ENCODE data around the gene GRIFIN.

The GRIFIN gene

DNA sequence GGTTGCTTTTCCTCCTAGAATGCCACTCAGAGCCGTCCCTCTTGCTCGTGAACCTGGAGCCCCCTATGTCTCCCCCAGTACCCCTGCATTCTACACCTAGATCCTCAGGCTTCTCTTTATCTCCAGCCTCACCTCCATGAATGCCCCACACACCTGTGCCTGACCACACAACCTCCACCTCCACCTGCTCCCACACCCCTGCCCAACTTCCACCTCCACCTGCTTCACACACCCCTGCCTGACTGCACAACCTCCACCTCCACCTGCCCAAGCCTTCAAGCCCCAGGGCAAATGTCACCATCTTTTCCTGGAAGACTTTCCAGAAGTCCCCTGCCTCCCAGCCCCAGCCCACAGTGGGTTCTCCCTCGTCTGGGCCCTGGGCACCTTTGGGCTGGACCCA lies 36.5 kb upstream of the GRIFIN start:
- no peak for DNase-seq (ENCODE audit: low read depth in 2 of 2)

DNA sequence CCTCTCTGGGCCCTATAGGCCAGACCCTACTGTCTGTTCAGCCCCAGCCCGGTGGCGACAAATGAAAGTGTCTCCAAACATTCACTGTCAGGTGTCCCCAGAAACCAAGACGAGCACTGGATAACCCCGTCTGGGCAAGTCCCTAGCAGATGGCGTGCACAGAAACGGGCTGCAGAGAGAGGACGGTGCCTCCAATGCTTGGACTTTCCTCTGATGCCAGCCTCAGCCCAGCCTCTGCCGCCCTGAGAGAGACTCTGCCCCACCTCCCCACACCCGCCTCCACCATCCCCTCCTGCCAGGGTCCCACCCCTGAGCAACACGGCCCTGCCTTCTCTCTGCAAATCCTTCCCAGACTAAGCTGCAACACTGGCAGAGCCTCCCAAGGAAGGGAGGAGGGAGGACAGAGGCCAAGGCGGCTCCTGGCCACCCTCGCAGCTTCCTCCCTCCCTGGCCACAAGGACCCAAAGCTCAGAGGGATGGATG lies 36.0 kb upstream of the GRIFIN start:
- no peak for DNase-seq (ENCODE audit: low read depth in 2 of 2)

DNA sequence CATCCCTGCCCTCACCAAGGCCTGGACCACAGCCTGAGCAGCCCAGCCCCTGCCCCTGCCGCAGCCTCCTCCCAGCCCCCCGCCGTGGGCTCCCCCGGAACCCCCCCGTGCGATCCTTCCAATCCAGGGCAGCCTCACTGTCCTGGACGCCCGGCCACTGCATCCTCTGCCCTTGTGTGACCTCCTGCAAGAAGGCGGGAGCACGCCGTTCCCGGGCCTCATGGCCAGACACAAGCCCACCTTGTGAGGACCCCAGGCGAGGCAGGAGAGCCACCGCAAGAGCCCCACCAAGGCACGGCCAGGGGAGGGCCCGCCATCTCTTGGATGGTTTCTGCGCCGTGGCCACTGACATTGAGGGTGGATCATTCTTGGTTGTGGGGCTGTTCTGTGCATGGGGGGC lies 35.6 kb upstream of the GRIFIN start:
- no peak for DNase-seq (ENCODE audit: low read depth in 2 of 2)

DNA sequence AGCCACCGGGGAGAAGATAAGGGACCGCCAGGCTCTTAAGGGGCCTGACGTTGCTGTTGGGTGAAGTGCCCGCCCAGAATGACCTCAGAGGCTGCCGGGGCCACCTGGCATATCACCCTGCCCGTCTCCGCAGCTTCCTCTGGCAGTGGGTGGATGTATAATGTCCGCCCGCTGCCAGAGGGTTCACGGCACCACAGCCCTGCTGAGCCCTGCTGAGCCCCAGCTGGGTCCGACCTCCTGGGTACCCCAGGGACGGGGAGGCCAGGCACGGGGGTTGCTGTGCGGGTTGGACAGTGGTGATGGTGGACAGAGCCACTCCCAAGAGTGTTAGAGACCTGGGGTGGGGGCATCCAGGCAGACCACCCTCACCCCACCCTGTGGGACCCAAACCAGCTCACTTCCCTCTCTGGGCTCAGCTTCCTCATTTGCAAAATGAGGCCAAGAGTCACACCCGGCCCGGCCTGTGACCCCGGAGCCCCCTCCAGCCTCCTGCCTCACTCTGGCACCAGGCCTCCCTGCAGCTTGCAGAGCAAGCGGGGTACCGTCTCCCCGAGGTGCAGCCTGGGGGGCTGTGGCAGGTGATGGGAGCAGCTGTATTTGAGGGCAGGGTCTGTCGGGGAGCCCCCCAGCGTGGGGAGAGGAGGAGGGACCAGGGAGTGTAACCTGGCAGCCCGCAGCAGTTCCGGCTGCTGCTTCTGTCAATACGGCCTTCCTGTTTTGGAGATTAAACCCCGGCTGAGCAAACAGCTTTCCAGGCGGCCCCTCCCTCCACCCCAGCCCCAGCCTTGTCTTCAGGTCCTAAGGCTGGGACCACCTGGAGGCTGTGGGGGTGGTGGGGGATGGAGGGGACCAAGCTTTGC lies 34.9 kb upstream of the GRIFIN start:
- no peak for DNase-seq (ENCODE audit: low read depth in 2 of 2)

DNA sequence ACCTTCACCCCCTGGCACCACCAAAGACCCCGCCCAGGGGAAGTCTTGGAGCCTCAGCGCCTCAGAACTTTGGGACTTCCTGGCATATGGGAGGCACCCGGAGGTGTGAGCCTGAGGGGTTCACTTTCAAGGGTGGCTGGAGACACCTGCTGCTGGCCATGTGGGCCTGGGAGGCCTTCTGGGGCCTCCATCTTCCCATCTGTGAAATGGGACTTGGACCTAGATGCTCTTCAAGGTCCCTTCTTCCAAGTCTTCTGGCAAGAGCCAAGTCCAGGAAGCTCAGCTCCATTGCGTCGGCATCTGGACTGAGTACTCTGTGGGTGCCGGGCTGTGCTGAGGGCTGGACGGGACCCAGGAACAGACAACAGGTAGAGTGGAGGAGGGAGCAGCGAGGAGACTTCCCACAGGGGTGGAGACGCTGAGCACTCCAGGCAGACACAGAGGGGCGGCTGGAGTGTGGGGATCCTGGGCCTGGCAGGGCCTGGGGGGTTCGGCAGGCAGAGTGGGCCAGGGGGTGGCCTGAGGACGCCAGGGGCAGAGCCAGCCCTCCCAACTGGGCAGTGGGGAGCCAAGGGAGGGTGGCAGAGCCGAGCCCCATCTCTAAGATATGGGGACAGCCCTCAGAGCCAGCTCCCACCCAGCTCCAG lies 34.1 kb upstream of the GRIFIN start:
- DNase-seq (ENCODE audit: low read depth in 2 of 2), result no peak

DNA sequence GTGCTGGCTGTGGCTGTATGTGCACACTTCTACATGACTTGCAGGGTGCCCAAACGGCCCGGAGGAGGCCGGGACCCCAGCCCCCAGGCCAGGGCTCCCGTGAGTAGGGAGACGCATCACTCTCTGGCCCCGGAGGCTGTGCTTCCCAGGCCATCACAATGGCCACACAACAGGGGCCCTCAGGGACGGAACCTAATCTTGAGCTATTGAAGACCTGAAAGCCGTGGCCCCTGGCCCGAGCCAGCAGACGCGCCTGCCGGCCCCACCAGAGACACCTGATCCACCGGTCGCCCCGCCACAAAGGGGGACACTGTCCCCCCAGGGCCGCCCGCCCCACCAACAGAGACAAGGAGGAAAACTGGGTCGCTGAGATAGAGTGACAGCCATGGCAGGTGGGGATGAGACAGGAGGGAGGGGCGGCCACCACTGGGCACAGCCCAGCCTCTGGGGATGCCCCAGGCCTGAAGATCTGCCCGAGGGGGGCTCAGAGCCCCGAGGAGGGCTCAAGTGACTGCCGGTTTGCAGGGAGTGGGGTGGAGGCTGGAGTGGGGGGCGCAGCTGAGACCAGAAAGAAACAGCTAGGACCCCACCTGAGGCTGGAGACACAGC lies 33.2 kb upstream of the GRIFIN start:
- no peak for DNase-seq (ENCODE audit: low read depth in 2 of 2)

DNA sequence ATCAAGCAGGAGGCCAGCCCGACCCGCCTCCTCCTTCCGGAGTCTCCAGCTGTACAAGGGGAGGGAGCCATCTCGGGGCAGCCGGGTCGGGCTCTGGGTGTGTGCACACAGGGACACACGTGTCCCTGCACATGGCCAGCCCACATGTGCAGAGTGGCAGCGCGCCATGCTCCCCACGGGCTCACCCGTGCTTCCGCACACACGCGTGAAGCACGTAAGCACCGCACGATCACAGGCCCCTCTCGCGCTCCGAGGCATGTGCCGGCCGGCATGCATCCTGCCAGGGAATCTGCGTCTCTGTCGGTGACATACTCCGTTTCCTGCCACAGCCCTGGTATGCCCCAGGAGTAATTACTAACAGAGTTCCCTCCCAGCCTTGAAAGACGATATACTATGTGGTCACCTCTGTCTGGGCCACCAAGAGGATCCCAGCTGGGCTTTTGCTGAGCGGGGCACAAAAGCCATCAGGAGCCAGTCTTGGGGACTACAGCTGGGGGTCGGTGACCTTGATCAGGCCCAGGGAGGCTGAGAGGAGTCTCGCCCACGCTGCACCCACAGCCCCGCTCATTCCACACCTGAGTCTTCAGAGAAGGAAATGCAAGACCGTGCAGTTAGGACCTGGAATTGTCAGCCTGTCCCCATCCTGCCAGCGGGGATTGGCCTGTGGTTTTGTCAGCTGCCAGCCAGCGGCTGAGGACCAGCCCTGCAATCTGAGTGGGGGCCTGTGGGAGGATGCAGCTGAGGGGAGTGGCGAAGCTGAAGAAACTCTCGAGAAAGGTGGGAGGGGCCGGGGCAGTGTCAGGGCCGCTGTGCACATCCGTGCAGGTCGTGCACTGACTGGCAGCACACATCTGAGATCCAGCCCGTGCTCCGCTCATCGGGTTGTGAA lies 32.4 kb upstream of the GRIFIN start:
- DNase-seq (ENCODE audit: low read depth in 2 of 2), result no peak

DNA sequence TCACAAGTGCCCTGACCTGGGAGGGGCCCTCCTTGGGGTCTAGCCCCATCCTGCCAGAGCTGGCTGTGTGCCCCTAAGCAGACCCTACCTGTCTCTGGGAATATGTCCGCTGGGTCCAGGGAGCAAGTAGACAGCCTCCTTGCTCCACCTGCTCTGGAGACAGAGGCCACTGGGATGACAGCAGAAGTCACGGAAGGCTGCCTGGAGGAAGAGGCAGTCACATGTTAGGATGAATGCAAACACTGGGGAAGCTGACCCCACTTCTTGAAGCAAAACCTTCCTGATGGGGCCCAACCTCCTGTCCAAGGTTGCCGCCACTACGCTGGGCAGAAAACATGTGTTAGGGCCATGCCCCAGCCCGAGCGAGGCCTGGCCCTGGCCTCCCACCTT lies 31.7 kb upstream of the GRIFIN start:
- no peak for DNase-seq (ENCODE audit: low read depth in 2 of 2)

DNA sequence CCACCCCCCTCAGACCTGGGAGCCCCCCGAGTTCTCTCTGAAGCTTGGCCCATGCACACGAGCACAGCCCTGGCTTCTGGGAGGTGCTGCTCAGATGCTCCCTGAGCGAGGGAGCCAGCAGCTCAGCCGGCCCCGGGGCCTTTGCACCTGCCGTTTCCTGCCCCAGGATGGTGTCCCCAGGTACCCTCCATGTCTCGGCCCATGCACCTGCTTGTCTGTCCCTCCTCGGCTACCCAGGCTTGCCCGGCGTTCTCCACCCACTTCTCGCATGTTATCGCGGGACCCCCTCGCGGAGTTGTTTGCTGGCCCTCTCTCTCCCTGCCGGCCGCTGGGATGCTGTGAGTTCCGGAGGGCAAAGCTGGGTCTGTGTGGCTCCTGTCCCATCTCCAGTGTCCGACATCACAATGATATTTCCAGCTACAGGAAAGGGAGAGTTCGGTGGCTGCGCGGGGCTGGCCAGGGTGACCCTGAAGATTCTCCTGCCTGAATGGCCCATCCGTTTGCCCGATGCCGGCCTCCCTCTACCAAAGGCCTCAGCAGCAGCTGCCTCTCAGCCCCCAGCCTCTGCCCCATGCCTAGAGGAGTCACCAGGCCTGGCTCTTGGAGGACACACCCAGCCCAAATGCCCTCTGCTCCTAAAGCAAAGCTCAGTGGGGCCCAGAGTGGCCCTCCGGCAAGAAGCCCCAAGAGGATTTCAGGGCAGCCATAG lies 31.2 kb upstream of the GRIFIN start:
- DNase-seq (ENCODE audit: low read depth in 2 of 2), result no peak

DNA sequence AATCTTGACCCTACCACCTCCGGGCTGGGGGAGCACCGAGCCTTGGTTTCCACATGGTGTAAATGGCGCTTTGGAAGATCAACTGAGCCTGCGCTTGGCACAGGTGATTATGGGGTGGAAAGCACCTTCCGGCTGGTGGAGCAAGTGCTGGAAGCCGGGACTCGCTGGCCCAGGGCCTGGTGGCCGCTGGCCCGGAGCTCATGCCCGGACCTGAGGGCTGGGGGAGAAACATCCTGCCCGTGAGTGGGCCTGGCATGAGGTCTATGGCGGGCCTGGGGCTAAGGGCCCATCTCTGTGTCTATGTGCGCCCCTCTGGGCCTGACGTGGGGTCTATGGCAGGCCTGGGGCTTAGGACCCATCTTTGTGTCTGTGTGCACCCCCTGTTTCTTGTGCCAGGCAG lies 29.2 kb upstream of the GRIFIN start:
- no peak for DNase-seq (ENCODE audit: low read depth in 2 of 2)

DNA sequence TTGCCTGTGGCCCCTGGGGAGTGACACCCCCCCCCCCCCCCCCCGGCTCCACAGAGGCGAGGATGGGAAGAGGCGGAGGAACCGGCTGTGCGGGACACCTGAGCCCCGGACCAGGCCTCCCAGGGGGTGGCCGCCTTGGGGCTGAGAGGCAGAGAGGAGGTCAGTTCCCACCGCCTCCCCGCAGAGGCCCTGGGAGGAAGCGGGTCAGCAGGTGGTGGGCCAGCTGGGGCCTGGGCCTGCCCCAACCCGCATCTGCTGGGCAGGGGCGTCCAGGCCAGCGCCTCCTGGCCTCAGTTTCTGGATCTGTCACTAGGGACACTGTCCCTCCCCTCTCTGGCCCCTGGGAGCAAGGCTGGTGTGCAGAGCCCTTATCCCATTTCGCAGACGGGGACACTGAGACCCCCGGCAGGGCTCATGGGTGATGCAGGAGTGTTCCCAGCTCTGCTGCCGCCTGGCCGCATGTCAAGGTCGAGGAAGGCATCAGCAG lies 28.7 kb upstream of the GRIFIN start:
- DNase-seq (ENCODE audit: low read depth in 2 of 2), result no peak

DNA sequence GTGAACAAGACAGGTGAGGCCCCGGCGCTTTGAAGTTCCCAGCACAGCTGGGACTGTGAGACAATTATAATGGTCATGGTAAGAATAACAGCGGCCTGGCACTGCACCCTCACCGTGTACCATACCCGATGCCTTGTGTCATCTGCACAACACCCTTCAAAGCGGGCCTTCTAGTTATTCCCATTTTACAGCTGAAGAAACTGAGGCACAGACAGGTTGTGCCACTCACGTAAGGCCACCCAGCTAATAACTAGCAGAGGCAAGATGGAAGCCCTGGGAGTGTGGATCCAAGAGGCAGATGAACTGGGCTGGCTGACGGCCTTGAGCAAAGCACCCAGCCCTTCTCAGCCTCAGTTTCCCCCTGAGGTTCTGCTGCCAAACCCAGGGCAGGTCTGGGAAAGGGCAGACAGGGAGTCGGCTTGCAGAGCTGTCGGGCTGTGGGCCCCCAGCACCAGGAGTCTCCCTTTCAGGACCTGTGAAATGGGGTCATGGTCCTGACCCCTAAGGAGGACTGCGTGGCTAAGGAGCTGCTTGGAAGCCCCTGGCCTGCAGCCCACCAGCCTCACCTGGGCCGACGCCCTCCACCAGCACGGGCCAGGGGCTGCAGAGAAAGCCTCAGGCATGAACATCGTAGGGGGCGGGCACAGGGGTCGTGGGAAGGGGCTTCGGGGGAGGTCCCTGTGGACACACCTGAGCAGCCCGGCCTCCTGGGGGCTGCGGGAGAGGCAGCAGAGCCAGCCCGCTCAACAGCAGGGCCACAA lies 28.1 kb upstream of the GRIFIN start:
- DNase-seq (ENCODE audit: low read depth in 2 of 2), result no peak

DNA sequence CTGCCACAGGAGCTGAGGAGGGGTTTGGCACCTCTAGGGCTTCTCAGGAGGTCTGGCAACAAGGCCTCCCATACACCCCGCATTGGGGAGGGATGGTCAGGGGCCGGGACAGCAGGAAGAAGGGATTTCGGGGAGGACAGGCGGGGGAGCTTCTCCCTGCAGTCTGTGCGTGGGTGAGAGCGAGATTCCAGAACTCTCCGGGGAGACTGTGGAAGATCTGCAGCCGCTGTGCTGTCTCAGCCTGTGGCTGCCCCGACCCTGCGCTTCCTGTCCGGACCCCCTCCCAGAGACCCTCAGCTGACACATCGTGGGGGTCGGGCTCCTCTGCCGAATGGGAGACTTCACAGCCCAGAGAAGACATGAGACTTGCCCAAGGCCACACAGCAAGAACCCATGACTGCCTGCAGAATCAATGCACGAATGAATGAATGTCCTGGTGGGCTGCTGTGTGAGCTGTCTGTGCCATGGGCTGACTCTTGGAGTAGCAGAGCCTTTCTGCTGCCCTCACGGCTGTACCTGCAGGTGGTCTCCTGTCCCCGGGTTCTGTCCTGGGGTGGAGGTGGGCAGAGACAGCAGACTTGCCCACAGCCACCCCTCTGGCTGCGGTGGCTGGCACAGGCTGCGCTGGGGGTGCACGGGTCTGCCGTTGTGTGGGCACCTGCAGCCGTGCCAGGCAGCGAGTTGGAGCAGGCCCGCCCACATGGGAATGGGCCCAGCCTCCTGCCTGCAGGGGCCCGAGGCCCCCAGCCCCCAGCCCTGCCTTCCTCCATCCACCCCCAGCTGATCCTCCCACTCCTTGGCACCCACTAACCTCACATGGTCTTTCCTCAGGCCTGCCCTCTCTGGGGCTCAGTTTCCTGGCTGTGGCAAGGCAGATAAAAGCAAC lies 27.1 kb upstream of the GRIFIN start:
- no peak for DNase-seq (ENCODE audit: low read depth in 2 of 2)

DNA sequence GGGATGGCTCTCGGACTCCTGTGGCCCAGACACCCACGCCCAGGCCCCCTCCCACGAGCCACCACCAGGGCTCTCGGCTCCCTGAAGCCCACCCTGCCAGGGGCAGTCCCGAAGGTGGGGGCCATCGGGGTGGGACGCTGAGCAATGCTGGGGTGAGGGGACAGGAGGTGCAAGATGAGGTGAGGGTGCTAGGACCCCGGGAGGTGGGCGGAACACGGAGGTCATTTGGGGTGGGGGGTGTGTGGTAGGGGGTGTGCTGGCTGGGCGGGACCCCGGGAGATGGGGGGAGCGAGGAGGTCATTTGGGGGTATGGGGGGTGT lies 26.4 kb upstream of the GRIFIN start:
- no peak for DNase-seq (ENCODE audit: low read depth in 2 of 2)

DNA sequence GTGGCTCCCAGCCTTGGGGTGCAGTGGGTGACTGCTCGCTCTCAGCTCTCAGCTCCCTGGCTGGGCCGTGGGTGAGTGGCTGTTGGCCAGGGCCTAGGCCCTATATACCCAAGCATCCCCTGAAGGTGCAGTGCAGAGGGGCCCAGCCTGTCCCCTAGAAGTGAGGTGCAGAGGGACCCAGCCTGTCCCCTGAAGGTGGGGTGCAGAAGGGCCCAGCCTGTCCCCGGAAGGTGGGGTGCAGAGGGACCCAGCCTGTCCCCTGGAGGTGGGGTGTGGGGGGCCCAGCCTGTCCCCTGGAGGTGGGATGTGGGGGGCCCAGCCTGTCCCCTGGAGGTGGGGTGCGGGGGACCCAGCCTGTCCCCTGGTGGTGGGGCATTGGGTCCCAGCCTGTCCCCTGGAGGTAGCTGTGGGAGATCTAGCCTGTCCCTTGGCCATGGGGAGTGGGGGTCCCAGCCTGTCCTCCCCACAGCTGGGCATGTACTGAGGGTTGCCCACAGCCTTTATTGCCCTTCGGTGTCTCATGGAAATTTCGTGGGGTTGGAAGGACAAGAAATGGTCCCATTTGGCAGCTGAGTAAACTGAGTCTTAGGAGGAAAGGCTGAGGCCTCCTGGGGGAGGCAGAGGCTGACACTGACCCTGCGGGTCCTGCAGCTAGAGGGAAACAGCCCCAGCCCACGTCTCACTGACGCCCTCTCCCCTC lies 25.9 kb upstream of the GRIFIN start:
- no peak for DNase-seq (ENCODE audit: low read depth in 2 of 2)

DNA sequence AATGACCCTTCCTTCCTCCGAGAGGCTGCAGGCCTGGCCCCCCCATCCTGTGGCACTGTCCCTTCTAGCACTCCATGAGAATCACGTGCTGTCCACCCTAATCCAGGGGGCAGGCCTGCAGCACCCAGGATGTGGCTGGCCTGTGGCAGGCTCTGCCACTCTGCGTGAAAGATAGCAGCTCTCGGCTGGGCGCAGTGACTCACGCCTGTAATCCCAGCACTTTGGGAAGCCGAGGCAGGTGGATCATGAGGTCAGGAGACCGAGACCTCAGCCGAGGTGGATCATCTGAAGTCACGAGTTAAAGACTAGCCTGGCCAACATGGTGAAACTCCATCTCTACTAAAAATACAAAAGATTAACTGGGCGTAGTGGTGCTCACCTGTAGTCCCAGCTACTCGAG lies 24.5 kb upstream of the GRIFIN start:
- no peak for DNase-seq (ENCODE audit: low read depth in 2 of 2)

DNA sequence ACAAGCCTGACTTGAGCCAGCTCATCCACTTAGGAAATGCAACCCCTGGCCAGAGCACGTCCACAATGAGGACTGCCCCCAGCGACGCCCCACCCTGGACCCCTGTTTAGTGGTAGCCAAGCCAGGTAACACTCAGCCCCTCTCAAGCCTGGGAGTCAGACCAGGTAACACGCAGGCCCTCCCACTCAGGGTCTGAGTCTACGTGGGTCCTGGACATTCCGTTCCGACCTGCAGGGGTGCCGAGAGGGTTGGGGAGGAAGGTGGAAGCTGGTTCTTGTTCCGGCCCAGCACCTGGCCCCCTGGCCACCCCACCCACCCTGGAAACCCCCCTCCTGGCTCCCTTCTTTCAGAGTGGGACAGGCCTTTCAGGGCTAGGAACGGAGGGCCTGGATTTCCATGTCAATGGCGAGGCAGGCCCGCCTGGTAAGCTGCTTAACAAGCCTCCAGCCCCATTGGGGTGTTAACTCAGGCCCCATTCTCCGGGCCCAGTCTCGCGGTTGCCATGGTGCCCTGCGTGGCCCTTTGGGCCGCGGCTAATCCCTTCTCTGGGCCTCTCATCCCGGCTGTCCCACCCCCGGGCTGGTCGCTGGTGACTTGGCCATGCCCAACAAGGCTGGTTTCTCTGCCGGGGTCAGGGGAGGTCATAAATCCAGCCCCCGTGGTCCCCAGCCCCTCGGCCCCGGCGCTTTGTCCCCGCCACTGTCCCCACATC lies 23.7 kb upstream of the GRIFIN start:
- no peak for DNase-seq (ENCODE audit: low read depth in 2 of 2)

DNA sequence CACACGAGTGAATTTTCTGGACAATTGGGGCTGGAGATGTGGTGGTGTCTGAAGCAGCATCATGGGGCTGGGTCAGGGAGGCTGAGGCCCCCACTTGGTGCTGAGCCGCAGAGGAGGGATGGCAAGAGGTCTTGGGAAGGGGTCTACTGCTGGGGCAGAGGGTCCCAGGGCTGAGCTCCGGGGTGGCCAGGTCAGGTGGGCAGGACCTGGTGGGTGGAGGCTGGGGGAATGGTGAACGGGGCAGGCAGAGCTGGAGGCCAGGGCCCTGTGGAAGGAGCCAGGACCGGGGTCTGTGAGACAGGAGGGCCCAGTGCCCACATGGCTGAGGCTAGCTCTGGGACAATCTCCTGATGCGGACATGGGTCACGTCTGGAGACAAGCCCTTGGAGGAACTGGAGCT lies 23.0 kb upstream of the GRIFIN start:
- no peak for DNase-seq (ENCODE audit: low read depth in 2 of 2)
